ENCODE results near the gene ADCY3. TPM values are rescaled to one million over a fixed set of nuclear protein-coding genes. Genes with fewer than 3 reads are reported as not detected.

ADCY3 gene
- total and polyA plus RNA-seq, 2 experiments from 2014 or later = 9.1 to 47.4 TPM

DNA sequence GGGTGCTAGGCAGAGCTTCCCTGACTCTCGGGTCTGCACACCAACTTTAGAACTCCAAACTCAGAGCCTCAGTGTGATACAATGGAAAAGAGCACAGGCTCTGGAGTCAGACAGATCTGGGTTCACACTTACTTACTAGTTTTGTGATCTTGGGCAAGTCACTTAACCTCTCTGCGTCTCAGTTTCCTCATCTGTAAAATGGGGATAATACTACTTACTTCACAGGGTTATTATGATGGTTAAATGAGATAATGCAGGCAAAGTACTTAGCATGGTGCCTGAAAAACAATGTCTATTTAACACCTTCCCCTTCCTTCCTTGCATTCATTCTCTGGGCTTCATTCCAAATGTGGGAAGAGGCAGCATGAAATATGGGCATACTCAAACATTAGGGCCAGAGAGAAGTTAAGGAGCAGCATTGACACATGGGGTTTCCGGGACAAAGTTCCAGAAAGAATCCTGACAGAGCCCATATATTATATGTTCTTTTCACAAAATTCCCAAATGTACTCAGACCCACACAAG is 38.4 kb upstream of the ADCY3 start:
- Histone ChIP-seq H3K36me3 (ENCODE audit: low read depth) (peaks cover 35% of the 10 kb centered on the region), H4K20me1 (ENCODE audit: insufficient read depth) (no peaks in the 10 kb centered on the region), H3K27ac (no peak overlapping the region), H3K4me1 (ENCODE audit: insufficient read depth) (no peaks in the 10 kb centered on the region), H3K9me2 (ENCODE audit: insufficient read depth) (no peaks in the 10 kb centered on the region), H3K27me3 (replicated peaks; ENCODE audit: insufficient read depth) (no peaks in the 10 kb centered on the region), H3K4me2 (ENCODE audit: unreplicated experiment) (no peak overlapping the region), H3K4me3 (no peak overlapping the region), H2AFZ (no peak overlapping the region), H3K9me3 (ENCODE audit: low read depth) (no peaks in the 10 kb centered on the region), H3F3A (ENCODE audit: insufficient read depth) (no peaks in the 10 kb centered on the region), H3K9ac (no peak overlapping the region), H3K79me2 (ENCODE audit: insufficient read depth) (no peaks in the 10 kb centered on the region)
- DNase-seq = no peak
- no peak for TF ChIP-seq EZH2phosphoT487 (IDR thresholded peaks at IDR 0.05; ENCODE audit: insufficient read depth, low read depth)
- TF ChIP-seq EZH2 (IDR thresholded peaks at IDR 0.05; ENCODE audit: insufficient read depth, poor library complexity, severe bottlenecking) = no peak
- WGBS, 2 experiments (ENCODE audit: low coverage in 1 of 2, low lambda C conversion rate in 2 of 2, missing lambda C conversion rate in 2 of 2) = 96 to 97% methylated on average over 3 of the region's 3 CpGs
- in situ Hi-C loops (cut with MboI) = loop anchor here (25.0 kb wide), 1 partner anchor 546 kb away; no protein-coding TSS in a partner anchor

GRCh38 chr2:24957976-24958375 is 37.9 kb upstream of the ADCY3 start:
- Histone ChIP-seq H3K79me2 (ENCODE audit: insufficient read depth) (no peaks in the 10 kb centered on the region), H3K9me2 (ENCODE audit: insufficient read depth) (no peaks in the 10 kb centered on the region), H3K4me2 (ENCODE audit: unreplicated experiment) (no peak overlapping the region), H3F3A (ENCODE audit: insufficient read depth) (no peaks in the 10 kb centered on the region), H4K20me1 (ENCODE audit: insufficient read depth) (no peaks in the 10 kb centered on the region), H3K4me3 (no peak overlapping the region), H3K9ac (no peak overlapping the region), H3K27ac (no peak overlapping the region), H2AFZ (no peak overlapping the region), H3K4me1 (ENCODE audit: insufficient read depth) (no peaks in the 10 kb centered on the region), H3K9me3 (ENCODE audit: low read depth) (no peaks in the 10 kb centered on the region), H3K36me3 (ENCODE audit: low read depth) (peaks cover 30% of the 10 kb centered on the region), H3K27me3 (replicated peaks; ENCODE audit: insufficient read depth) (no peaks in the 10 kb centered on the region)
- no peak for DNase-seq
- 81 to 86% methylated on average over 2 of the region's 2 CpGs for WGBS, 2 experiments (ENCODE audit: low coverage in 1 of 2, low lambda C conversion rate in 2 of 2, missing lambda C conversion rate in 2 of 2)
- no peak for TF ChIP-seq EZH2phosphoT487 (IDR thresholded peaks at IDR 0.05; ENCODE audit: insufficient read depth, low read depth)
- TF ChIP-seq EZH2 (IDR thresholded peaks at IDR 0.05; ENCODE audit: insufficient read depth, poor library complexity, severe bottlenecking) = no peak
- in situ Hi-C loops (cut with MboI) = loop anchor here (25.0 kb wide), 1 partner anchor 546 kb away; no protein-coding TSS in a partner anchor

- Histone ChIP-seq H3K4me2 (ENCODE audit: unreplicated experiment) (no peak overlapping the region), H3K4me1 (ENCODE audit: insufficient read depth) (no peaks in the 10 kb centered on the region), H3K36me3 (ENCODE audit: low read depth) (peaks cover 29% of the 10 kb centered on the region), H2AFZ (no peak overlapping the region), H3F3A (ENCODE audit: insufficient read depth) (no peaks in the 10 kb centered on the region), H3K4me3 (no peak overlapping the region), H4K20me1 (ENCODE audit: insufficient read depth) (no peaks in the 10 kb centered on the region), H3K9me3 (ENCODE audit: low read depth) (no peaks in the 10 kb centered on the region), H3K9ac (no peak overlapping the region), H3K9me2 (ENCODE audit: insufficient read depth) (no peaks in the 10 kb centered on the region), H3K79me2 (ENCODE audit: insufficient read depth) (no peaks in the 10 kb centered on the region), H3K27me3 (replicated peaks; ENCODE audit: insufficient read depth) (no peaks in the 10 kb centered on the region), H3K27ac (no peak overlapping the region)
- in situ Hi-C loops (cut with MboI) = loop anchor here (25.0 kb wide), 1 partner anchor 545 kb away; no protein-coding TSS in a partner anchor
- no peak for DNase-seq
- no peak for TF ChIP-seq EZH2phosphoT487 (IDR thresholded peaks at IDR 0.05; ENCODE audit: insufficient read depth, low read depth)
- no peak for TF ChIP-seq EZH2 (IDR thresholded peaks at IDR 0.05; ENCODE audit: insufficient read depth, poor library complexity, severe bottlenecking)
- 96 to 100% methylated on average over 1 of the region's 1 CpG for WGBS, 2 experiments (ENCODE audit: low coverage in 1 of 2, low lambda C conversion rate in 2 of 2, missing lambda C conversion rate in 2 of 2)
Measured at GRCh38 chr2:24957221-24957620, 37.2 kb upstream of the ADCY3 start.

GRCh38 chr2:24955921-24956320 is 35.9 kb upstream of the ADCY3 start:
- no peak overlapping the region for H3K4me2 ChIP-seq (ENCODE audit: unreplicated experiment)
- no peak overlapping the region for H2AFZ ChIP-seq
- in situ Hi-C loops (cut with MboI) = loop anchor here (25.0 kb wide), 1 partner anchor 544 kb away; no protein-coding TSS in a partner anchor
- H3K79me2 ChIP-seq (ENCODE audit: insufficient read depth) = no peaks in the 10 kb centered on the region
- TF ChIP-seq EZH2 (IDR thresholded peaks at IDR 0.05; ENCODE audit: insufficient read depth, poor library complexity, severe bottlenecking) = no peak
- TF ChIP-seq EZH2phosphoT487 (IDR thresholded peaks at IDR 0.05; ENCODE audit: insufficient read depth, low read depth) = no peak
- DNase-seq = no peak
- no peak overlapping the region for H3K9ac ChIP-seq
- no peak overlapping the region for H3K27ac ChIP-seq
- H3K36me3 ChIP-seq (ENCODE audit: low read depth) = peaks cover 33% of the 10 kb centered on the region
- no peaks in the 10 kb centered on the region for H4K20me1 ChIP-seq (ENCODE audit: insufficient read depth)
- no peaks in the 10 kb centered on the region for H3K9me2 ChIP-seq (ENCODE audit: insufficient read depth)
- no peaks in the 10 kb centered on the region for H3K27me3 ChIP-seq (replicated peaks; ENCODE audit: insufficient read depth)
- no peaks in the 10 kb centered on the region for H3K9me3 ChIP-seq (ENCODE audit: low read depth)
- H3K4me3 ChIP-seq = no peak overlapping the region
- no peaks in the 10 kb centered on the region for H3F3A ChIP-seq (ENCODE audit: insufficient read depth)
- no peaks in the 10 kb centered on the region for H3K4me1 ChIP-seq (ENCODE audit: insufficient read depth)

DNA sequence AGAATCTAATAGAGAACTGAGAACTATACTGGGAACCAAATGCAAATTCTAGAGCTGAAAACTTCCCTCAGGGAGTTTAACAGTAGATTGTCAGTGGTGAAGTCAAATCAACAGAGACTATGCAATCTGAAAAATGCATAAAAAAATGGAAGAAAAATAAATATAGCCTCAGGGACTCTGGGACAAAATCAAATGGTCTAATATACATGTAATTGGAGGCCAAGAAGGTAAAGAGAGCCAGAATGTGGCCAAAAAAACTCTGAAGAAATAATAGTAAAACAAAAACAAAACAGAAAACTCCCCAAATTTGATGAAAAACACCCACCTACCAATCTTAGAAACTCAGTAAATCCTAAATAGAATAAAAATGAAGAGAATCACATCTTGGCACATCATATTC is 35.2 kb upstream of the ADCY3 start:
- no peak for TF ChIP-seq EZH2 (IDR thresholded peaks at IDR 0.05; ENCODE audit: insufficient read depth, poor library complexity, severe bottlenecking)
- no peak for TF ChIP-seq EZH2phosphoT487 (IDR thresholded peaks at IDR 0.05; ENCODE audit: insufficient read depth, low read depth)
- Histone ChIP-seq H3K36me3 (ENCODE audit: low read depth) (peaks cover 33% of the 10 kb centered on the region), H3K27ac (no peak overlapping the region), H3K4me3 (no peak overlapping the region), H3K9ac (no peak overlapping the region), H3F3A (ENCODE audit: insufficient read depth) (no peaks in the 10 kb centered on the region), H3K9me2 (ENCODE audit: insufficient read depth) (no peaks in the 10 kb centered on the region), H3K27me3 (replicated peaks; ENCODE audit: insufficient read depth) (no peaks in the 10 kb centered on the region), H3K79me2 (ENCODE audit: insufficient read depth) (no peaks in the 10 kb centered on the region), H4K20me1 (ENCODE audit: insufficient read depth) (no peaks in the 10 kb centered on the region), H2AFZ (no peak overlapping the region), H3K4me2 (ENCODE audit: unreplicated experiment) (no peak overlapping the region), H3K9me3 (ENCODE audit: low read depth) (no peaks in the 10 kb centered on the region), H3K4me1 (ENCODE audit: insufficient read depth) (no peaks in the 10 kb centered on the region)
- DNase-seq = no peak
- in situ Hi-C loops (cut with MboI) = loop anchor here (25.0 kb wide), 1 partner anchor 543 kb away; no protein-coding TSS in a partner anchor

Measured in GM23248 (cell line).